ENCODE results near the gene CDON. TPM values are rescaled to one million over a fixed set of nuclear protein-coding genes. Genes with fewer than 3 reads are reported as not detected.
"Not testable (repeated sequence)": the region's sequence is repeated elsewhere in the genome, so short reads cannot be mapped to it uniquely, and the experiment has no call there.

The CDON gene
- total RNA-seq, 2 donors from 2014 or later = 10.4 to 17.7 TPM

DNA sequence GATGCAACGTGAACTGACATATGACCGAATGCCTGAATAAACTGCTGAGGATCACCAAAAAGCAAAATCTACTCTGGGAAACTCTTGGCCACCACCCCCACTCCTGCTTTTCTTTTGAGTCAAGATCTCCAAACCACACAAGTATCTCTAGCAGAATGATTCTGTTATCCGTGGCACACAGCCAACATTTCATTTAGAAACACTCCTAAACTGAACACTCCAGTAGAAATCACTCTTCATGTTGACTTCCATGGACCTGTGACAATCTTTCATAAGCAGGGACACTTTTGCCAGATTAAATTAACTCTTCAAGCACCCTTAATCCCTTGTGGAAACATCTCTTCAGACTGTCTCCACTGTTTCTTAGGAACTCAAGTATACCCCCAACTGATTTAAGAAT is 72.4 kb downstream of the CDON start:
- no peak for TF ChIP-seq CTCF (IDR thresholded peaks at IDR 0.05)
- DNase-seq (ENCODE audit: low spot score) (no peak), ATAC-seq (ENCODE audit: insufficient number of reproducible peaks, low FRiP score, low read depth) (no peak)
- Histone ChIP-seq H3K9me3 (no peaks in the 10 kb centered on the region), H3K4me1 (ENCODE audit: control insufficient read depth in 1 of 2, low read depth in 2 of 2) (peaks cover 0 to 10% of the 10 kb centered on the region in 2 donors), H3K36me3 (no peaks in the 10 kb centered on the region), H3K27ac (no peak overlapping the region), H3K27me3 (replicated peaks; ENCODE audit: insufficient read depth) (no peaks in the 10 kb centered on the region), H3K4me3 (no peak overlapping the region)

DNA sequence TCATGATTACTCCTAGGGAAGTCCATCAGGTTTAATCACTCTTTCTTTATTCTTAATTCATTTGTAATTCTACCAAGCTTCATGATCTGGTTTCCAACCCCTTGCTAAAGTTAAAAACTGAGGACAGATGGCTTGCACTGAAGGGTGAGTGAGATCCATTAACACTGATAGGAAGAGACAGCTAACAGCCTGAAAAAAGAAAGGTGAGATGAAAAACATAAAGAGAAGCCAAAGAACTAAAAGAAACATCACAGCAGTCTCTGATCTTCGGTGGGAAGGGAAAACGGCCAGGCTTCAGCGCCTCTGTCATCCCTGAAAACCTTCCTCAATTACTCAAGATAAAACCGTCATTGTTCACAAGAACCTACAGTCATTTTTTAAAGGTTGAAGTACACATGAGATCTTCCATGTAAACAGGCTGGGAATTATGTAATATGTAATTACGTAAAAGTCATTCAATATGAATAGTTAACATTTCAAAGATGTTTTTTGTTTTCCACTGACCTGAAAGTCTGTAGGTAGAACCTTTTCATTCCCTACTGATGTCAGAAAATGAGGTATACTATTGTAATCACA is 75.5 kb downstream of the CDON start:
- no peaks in the 10 kb centered on the region for H3K9me3 ChIP-seq
- no peaks in the 10 kb centered on the region for H3K36me3 ChIP-seq
- H3K27ac ChIP-seq = no peak overlapping the region
- no peak for TF ChIP-seq CTCF (IDR thresholded peaks at IDR 0.05)
- no peak for DNase-seq (ENCODE audit: low spot score)
- no peak for ATAC-seq (ENCODE audit: insufficient number of reproducible peaks, low FRiP score, low read depth)
- H3K4me1 ChIP-seq (ENCODE audit: control insufficient read depth in 1 of 2, low read depth in 2 of 2) = peaks cover 0 to 10% of the 10 kb centered on the region in 2 donors
- H3K4me3 ChIP-seq = no peak overlapping the region
- no peaks in the 10 kb centered on the region for H3K27me3 ChIP-seq (replicated peaks; ENCODE audit: insufficient read depth)

DNA sequence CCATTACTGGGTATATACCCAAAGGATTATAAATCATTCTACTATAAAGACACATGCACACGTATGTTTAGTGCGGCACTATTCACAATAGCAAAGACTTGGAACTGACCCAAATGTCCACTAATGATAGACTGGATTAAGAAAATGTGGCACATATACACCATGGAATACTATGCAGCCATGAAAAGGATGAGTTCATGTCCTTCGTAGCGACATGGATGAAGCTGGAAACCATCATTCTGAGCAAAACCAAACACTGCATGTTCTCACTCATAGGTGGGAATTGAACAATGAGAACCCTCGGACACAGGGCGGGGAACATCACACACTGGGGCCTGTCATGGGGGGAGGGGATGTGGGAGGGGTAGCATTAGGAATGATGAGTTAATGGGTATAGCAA is 76.7 kb downstream of the CDON start:
- not testable (repeated sequence) for H3K36me3 ChIP-seq; H3K9me3 ChIP-seq; H3K27me3 ChIP-seq (replicated peaks; ENCODE audit: insufficient read depth); H3K4me1 ChIP-seq (ENCODE audit: control insufficient read depth in 1 of 2, low read depth in 2 of 2); DNase-seq (ENCODE audit: low spot score); H3K27ac ChIP-seq; ATAC-seq (ENCODE audit: insufficient number of reproducible peaks, low FRiP score, low read depth); H3K4me3 ChIP-seq

GRCh38 chr11:125982348-125982730 is 80.3 kb downstream of the CDON start:
- no peaks in the 10 kb centered on the region for H3K9me3 ChIP-seq
- no peak for DNase-seq (ENCODE audit: low spot score)
- ATAC-seq (ENCODE audit: insufficient number of reproducible peaks, low FRiP score, low read depth) = no peak

DNA sequence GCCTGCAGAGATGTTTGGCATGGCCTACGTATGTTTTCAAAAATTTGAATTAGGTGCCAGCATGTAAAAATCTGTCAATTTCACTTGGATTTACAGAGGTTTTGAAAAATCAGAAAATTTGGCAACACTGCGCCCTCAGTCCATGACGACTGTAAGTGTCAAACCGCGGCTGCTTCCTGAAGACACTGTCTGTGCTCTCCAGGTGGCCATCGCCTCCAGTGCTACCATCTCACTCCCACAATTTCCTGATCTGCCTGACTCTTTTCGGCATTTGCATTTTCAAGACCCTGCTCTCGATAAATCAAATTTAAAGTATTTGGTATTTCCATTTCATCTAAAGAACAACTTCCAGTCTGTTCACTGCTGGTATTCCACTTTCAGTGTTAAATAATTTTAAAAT is 82.2 kb downstream of the CDON start:
- Histone ChIP-seq H3K36me3 (no peaks in the 10 kb centered on the region), H3K27me3 (replicated peaks; ENCODE audit: insufficient read depth) (no peaks in the 10 kb centered on the region), H3K4me3 (no peak overlapping the region), H3K27ac (no peak overlapping the region), H3K9me3 (no peaks in the 10 kb centered on the region), H3K4me1 (ENCODE audit: control insufficient read depth in 1 of 2, low read depth in 2 of 2) (peaks cover 0 to 17% of the 10 kb centered on the region in 2 donors)
- TF ChIP-seq CTCF (IDR thresholded peaks at IDR 0.05) = no peak
- DNase-seq (ENCODE audit: low spot score) = no peak
- ATAC-seq (ENCODE audit: insufficient number of reproducible peaks, low FRiP score, low read depth) = no peak

More at GRCh38 chr11:125982348-125982730, 80.3 kb downstream of the CDON start:
- H3K27ac ChIP-seq = no peak overlapping the region
- no peaks in the 10 kb centered on the region for H3K27me3 ChIP-seq (replicated peaks; ENCODE audit: insufficient read depth)
- H3K4me3 ChIP-seq = no peak overlapping the region
- H3K4me1 ChIP-seq (ENCODE audit: control insufficient read depth in 1 of 2, low read depth in 2 of 2) = peaks cover 0 to 17% of the 10 kb centered on the region in 2 donors
- H3K36me3 ChIP-seq = no peaks in the 10 kb centered on the region
- no peak for TF ChIP-seq CTCF (IDR thresholded peaks at IDR 0.05)

DNA sequence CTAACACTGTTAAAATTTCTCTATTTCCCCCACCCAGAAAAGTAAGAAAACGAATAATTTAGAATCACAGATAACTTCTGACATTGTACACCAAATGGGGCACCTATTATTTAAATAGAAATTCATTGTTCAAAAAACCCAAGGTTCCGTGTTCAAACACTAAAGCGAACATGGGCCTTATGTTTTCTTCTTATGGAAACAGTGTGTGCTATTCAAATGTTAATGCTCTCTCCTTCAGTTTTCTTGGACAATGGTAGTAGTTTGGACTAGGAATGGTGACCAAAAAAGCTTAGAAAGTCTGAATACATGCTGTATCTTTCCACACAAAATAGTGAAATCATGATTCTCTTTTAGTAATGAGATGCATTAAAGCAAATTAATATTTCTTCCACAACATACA is 83.2 kb downstream of the CDON start:
- no peak overlapping the region for H3K4me3 ChIP-seq
- H3K9me3 ChIP-seq = no peaks in the 10 kb centered on the region
- no peaks in the 10 kb centered on the region for H3K27me3 ChIP-seq (replicated peaks; ENCODE audit: insufficient read depth)
- H3K36me3 ChIP-seq = no peaks in the 10 kb centered on the region
- peaks cover 0 to 17% of the 10 kb centered on the region in 2 donors for H3K4me1 ChIP-seq (ENCODE audit: control insufficient read depth in 1 of 2, low read depth in 2 of 2)
- DNase-seq (ENCODE audit: low spot score) (no peak), ATAC-seq (ENCODE audit: insufficient number of reproducible peaks, low FRiP score, low read depth) (no peak)
- H3K27ac ChIP-seq = no peak overlapping the region
- no peak for TF ChIP-seq CTCF (IDR thresholded peaks at IDR 0.05)
